HG03196 (cell line): ENCODE data around the gene EFCAB9.
"Not testable (repeated sequence)": the region's sequence is repeated elsewhere in the genome, so short reads cannot be mapped to it uniquely, and the experiment has no call there.

Source experiments
- ATAC-seq: cut with Tn5 transposase; IDR thresholded peaks from one replicate; pipeline ENCODE4 v1.9.1; 2021; ENCODE audit not compliant: unreplicated experiment

EFCAB9 gene

DNA sequence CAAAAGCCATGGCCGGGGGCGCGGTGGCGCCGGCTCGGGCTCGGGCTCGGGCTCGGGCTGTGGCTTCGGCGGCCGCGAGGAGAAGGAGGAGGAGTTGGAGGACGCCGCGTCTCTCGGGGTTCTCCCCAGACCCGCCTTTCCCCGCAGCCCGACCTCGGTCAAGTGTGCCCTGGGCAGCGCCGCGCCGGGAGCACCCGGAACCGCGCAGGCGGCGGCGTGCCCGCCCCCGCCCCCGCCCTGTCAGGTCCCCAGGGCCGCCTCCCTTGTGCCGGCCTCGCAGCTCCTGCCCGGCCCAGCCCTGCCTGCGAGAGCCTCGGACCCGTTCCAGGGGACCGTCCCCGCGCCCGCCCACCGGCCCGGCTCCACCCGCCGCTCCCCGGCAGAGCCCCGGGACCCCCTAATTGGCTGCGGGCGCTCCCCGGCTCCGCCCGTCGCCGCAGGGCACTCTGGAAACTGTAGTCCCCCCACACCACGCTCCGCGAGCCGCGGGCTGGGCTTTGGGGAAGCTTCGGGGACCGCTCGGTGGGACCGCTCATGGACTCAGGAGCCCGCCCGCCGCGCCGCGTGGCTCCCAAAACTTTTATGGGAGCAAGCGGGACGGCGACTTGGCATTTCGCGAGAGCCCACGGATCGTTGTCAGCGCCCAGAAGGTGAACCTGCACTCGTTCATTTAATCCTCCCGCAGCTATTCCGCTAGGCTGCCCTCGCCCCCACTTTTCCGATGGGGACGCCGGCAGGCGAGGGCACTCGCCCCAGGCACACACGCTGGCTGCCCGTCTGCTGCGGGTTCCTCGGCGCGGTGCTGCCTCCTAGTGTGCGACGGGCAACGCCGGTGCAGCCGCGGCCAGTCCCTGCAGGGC lies 5.7 kb upstream of the EFCAB9 start, which contains the start of gene STK10:
STK10 (minus strand) TSS at position 192 of the 860 bp plus-strand sequence; CDS start at position 10, 182 bp downstream.
- peak; percentile 71 for ATAC-seq

- no peak for ATAC-seq
These were observed 4.9 kb upstream of the EFCAB9 start for GRCh38 chr5:172188893-172189692.

DNA sequence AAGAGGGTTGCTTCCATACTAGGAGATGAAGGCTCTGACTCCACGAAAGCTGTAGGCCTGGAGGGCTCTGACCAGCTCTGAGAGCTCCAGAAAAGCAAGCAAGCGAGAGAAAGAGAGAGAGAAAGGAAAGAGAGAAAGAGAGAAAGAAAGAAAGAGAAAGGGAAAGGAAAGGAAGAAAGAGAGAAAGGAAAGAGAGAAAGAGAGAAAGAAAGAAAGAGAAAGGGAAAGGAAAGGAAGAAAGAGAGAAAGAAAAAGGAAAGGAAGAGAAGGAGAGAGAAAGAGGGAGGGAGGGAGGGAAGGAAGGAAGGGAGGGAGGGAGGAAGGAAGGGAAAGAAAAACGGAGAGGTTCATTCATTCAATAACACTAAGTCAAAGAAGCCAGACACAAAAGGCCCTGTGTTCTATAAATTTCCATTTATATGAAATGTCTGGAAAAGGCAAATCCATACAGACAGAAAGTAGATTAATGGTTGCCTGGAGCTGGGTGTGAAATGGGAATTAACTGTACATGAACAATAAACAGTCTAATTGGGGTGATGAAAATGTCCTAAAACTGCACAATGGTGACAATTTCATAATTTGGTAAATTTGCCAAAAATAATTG lies 4.2 kb upstream of the EFCAB9 start:
- ATAC-seq: no peak

DNA sequence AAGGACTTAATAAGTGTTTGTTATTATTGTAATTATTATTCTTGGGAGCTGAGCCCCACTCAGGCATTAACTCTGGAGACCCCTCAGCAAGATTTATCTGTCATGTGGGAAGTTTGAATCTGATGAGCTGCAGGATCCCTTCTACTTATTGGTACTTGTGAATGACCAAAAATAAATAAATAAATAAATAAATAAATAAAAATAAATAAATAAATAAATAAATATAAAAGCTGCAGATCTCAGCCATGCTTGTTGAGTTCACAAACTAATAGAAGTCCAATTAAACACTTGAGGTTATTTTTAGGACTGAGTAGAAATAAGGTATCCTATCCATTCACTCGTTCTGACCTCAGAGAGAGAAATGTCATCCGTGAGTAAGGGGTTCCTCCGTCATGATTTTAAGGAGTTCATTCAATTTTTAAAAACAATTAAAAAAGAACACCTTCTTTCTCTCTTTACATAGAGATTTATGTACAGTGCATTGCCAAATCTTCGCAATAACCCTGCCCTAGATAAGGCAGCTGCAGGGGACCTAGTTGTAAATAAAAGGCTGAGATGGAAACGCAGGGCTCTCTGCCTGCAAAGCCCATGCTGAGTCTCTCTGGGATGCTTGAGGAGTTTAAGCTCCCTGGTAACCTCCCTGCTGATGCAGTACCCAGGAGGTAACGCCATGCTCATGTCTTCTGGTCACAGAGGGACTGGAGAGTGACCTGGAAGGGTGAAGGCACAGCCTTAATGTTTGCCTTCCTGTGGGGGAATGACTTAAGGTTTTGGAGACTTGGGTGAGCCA lies 1.2 kb downstream of the EFCAB9 start:
- ATAC-seq: no peak

- not testable (repeated sequence) for ATAC-seq
These were observed 3.8 kb downstream of the EFCAB9 start for GRCh38 chr5:172197775-172198174.

DNA sequence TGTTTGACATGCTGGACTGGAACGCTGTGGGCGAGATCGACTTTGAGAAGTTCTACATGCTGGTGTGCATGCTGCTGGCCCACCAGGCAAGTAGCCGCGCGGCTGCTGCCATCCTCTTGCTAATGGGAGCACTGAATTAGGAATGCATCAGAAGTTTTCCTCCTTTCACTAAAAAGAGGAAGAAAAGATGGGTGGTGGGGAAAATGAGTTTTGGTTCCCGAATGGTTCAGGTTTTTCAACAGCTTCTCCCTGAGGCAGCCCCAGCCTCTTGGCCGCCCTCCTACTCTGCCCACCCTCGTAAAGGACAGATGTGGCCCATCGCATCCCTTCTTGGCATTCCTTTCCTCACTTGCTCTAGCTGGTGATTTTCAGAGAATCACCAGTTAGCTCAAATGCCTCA lies 5.5 kb downstream of the EFCAB9 start:
- no peak for ATAC-seq

GRCh38 chr5:172200476-172200875 lies 6.5 kb downstream of the EFCAB9 start:
- ATAC-seq: no peak

DNA sequence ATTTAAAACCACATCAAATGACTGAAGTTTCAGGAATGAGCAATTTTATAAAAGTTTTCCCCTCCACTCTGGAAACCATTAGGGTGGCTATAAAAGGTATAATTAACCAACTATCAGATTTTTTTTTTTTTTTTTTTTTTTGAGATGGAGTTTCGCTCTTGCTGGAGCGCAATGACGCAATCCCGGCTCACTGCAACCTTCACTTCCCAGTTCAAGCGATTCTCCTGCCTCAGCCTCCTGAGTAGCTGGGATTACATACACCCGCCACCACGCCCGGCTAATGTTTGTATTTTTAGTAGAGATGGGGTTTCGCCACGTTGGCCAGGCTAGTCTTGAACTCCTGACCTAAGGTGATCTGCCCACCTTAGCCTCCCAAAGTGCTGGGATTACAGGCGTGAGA lies 12.0 kb downstream of the EFCAB9 start:
- ATAC-seq: not testable (repeated sequence)

DNA sequence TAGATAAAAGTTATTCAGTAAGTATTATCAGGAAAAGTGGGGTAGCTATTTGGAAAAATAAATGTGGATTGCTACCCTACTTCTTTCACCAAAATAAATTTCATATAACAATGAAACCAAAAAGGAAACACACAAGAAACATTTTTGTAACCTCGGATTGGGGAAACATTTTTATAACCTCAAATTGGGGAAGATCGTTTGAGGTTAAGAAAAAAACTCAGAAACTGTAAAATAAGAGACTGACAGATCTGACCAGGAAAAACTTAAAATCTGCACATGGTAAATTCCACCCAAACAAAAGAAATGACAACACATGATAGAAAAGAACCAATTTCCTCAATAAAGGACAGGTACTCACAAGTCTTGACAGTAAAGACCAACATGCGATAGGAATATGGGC lies 13.5 kb downstream of the EFCAB9 start:
- ATAC-seq: no peak

- ATAC-seq: no peak
These were observed 15.7 kb downstream of the EFCAB9 start for GRCh38 chr5:172209714-172210113.

- ATAC-seq: no peak
These were observed 17.7 kb downstream of the EFCAB9 start for GRCh38 chr5:172211676-172212075.

- no peak for ATAC-seq
These were observed 19.2 kb downstream of the EFCAB9 start for GRCh38 chr5:172213126-172213525.

- ATAC-seq: no peak
These were observed 22.4 kb downstream of the EFCAB9 start for GRCh38 chr5:172216345-172216744.

GRCh38 chr5:172219296-172219695 lies 25.3 kb downstream of the EFCAB9 start:
- no peak for ATAC-seq

DNA sequence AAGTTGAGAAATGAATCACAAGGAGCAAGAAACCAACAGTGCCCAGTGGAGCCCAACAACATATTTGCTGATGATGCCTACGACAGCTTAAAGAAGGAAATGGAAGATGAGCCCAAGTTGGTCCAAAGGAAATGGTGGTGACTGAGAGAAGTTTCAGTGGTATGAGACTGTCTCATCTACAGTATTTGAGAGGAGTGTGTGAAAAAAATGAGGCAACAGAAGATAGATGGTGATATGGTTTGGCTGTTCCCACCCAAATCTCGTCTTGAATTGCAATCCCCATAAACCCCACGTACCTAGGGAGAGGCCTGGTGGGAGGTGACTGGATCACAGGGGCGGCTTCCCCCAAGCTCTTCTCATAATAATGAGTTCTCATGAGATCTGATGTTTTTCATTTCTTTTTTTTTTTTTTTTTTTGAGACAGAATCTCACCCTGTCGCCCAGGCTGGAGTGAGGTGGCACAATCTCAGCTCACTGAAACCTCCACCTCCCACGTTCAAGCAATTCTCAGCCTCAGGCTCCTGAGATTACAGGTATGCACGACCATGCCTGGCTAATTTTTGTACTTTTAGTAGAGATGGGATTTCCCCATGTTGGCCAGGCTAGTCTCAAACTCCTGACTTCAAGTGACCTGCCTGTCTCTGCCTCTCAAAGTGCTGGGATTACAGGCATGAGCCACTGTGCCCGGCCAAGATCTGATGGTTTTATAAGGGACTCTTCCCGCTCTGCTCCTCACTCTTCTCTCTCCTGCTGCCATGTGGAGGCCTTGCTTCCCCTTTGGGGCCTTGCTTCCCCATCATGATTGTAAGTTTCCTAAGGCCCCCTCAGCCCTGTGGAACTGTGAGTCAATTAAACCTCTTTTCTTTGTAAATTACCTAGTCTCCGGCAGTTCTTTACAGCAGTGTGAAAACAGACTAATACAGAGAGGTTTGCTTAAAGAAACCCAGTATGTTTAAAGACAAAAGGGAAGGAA lies 30.2 kb downstream of the EFCAB9 start:
- ATAC-seq: peak; percentile 71

DNA sequence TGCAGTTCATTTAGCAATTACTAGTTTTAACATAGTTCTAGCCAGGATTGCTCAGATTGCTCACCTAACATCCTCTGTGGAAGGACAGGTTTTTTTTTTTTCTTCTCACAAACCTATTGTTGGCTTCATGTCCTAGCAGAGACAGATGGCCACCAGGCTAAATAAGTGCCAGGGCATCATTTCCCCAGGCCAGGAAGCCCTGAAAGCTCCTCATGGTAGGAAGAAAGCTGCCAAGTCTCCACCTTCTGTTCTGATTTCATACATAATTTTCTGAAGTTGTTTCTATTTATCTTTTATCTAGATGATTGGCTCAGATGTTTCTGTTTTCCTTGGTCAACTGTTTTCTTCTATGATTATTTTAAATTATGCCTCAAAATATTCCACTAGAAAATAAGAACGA lies 31.0 kb downstream of the EFCAB9 start:
- ATAC-seq: no peak

- no peak for ATAC-seq
These were observed 35.9 kb downstream of the EFCAB9 start for GRCh38 chr5:172229904-172230303.

DNA sequence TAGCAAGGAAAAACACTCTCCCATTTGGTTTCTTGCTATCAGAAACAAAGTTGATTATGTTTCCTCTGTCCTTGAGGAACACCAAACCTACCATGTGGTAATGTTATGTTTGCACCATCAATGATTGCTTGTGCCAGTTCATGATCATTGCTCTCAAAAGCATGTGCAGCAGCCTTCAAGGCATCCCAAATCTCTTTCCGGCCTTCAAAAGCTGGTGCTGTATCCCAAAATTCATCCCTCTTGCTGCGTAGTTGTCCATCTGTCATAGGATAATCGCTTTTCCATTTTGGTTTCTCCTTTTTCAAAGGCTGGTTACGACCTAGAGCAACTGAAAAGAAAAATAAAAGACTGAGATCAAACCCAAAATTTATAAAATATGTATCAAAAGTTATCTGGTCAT lies 40.1 kb downstream of the EFCAB9 start:
- ATAC-seq: no peak

DNA sequence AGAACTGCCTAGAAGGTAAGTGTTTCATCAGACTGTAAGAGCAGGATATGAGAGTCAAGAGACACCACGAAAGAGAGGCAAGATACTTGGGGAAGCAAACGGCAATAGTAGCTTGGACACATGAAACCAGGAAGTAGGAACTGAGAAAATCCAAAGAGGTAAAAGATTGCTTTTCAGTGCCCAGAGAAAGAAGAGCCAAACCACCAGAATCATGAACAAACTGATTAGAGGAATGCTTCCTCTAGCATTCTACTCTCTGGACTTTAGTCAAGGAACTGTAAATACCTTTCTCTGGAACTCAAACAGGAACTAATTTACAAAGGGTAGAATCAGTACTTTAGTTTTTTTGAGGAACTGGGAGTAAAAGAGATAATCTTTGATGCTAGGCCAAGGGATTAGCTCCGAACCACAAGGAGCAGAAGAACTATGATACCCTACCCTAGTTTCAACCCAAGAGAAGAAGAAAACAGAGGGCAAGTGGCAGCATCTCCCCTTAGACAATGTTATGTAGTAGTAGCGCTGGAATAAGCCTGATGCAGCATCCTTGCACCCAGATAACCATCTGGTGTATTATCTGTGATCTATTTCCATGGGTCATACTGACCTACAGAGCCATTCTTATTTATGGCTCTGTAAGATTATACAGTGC lies 41.3 kb downstream of the EFCAB9 start:
- ATAC-seq: peak; percentile 58
